C4-2B (cell line): ENCODE data around the gene ST6GALNAC6.

Experiments used
- H3K27ac ChIP-seq: fragments of 450-650 bp; 2 replicates; pipeline ENCODE4 v1.5.1; 2017
- CTCF ChIP-seq: fragments of 450-650 bp; conservative IDR thresholded peaks from 2 replicates; pipeline ENCODE4 v1.5.1; 2017; ENCODE audit warnings: mild to moderate bottlenecking
- ZFX ChIP-seq: fragments of 450-650 bp; IDR thresholded peaks from 2 replicates; pipeline ENCODE4 v1.6.1; 2017

ST6GALNAC6 gene

GRCh38 chr9:127854960-127855359 is 44.4 kb downstream of the ST6GALNAC6 start:
- H3K27ac ChIP-seq, result no peak overlapping the region
- TF ChIP-seq ZFX (no peak), CTCF (no peak)

GRCh38 chr9:127854184-127854806 is 45.1 kb downstream of the ST6GALNAC6 start, which contains the start of gene ENG:
TSS of gene ENG (minus strand) at chr9:127854658. CDS start at chr9:127854355, 303 bp downstream.
- no peak for TF ChIP-seq CTCF
- no peak for TF ChIP-seq ZFX
- H3K27ac ChIP-seq, result no peak within 1 kb of the TSS

GRCh38 chr9:127853312-127854183 is 45.9 kb downstream of the ST6GALNAC6 start:
- TF ChIP-seq ZFX (no peak), CTCF (no peak)
- no peak overlapping the region for H3K27ac ChIP-seq

- TF ChIP-seq CTCF (no peak), ZFX (no peak)
- no peak overlapping the region for H3K27ac ChIP-seq
Observed at GRCh38 chr9:127852829-127853228, 46.6 kb downstream of the ST6GALNAC6 start.

- no peak for TF ChIP-seq CTCF
- no peak for TF ChIP-seq ZFX
- H3K27ac ChIP-seq, result no peak overlapping the region
Observed at GRCh38 chr9:127850286-127850830, 49.0 kb downstream of the ST6GALNAC6 start.

- TF ChIP-seq ZFX (no peak), CTCF (no peak)
- H3K27ac ChIP-seq, result no peak overlapping the region
Observed at GRCh38 chr9:127848756-127849504, 50.5 kb downstream of the ST6GALNAC6 start.
